H1 (cell line): ENCODE results near the gene DRC7. TPM values are rescaled to one million over a fixed set of nuclear protein-coding genes. Genes with fewer than 3 reads are reported as not detected.

Source experiments
- CTCF ChIA-PET: fragments of 300-600 bp; sonication (Branson Sonifier 250); formaldehyde crosslinking; loops from one replicate; lab custom pipeline; 2021; ENCODE audit not compliant: partially characterized antibody; lab: Charles Lee
- POLR2A ChIA-PET: fragments of 300-600 bp; sonication (Branson Sonifier 250); formaldehyde crosslinking; loops from one replicate; lab custom pipeline; 2021; ENCODE audit warnings: inconsistent platforms; ENCODE audit not compliant: partially characterized antibody; lab: Charles Lee
- DNase-seq, 2 experiments: peaks; one replicate each; pipeline versions ENCODE4 v3.0.0 to v3.0.0-alpha.2; 2010 to 2022; ENCODE audit warnings: low spot score in 2 of 2, low read depth in 1 of 2, mixed read lengths in 1 of 2
- FAIRE-seq: peaks from 2 replicates; lab custom pipeline; 2011; peaks lifted over from hg19 to GRCh38; lab: Jason Lieb, UNC
- H2AFZ ChIP-seq: 2 replicates; pipeline ENCODE4 v1.8.1; 2012; ENCODE audit warnings: low read length, inconsistent platforms
- H2AK5ac ChIP-seq: 2 replicates; pipeline ENCODE4 v1.6.1; 2013; ENCODE audit warnings: low read depth, low read length
- H2BK120ac ChIP-seq: replicated peaks from 2 replicates; pipeline ENCODE3; 2013; ENCODE audit warnings: low read depth, low read length, inconsistent platforms
- H2BK12ac ChIP-seq: 2 replicates; pipeline ENCODE4 v1.6.1; 2013; ENCODE audit warnings: low read depth, low read length
- H2BK15ac ChIP-seq: 2 replicates; pipeline ENCODE4 v1.6.1; 2013; ENCODE audit warnings: low read length
- H2BK20ac ChIP-seq: 2 replicates; pipeline ENCODE4 v1.6.1; 2013; ENCODE audit warnings: low read length
- H2BK5ac ChIP-seq: 2 replicates; pipeline ENCODE4 v1.6.1; 2013; ENCODE audit warnings: low read depth, low read length
- H3K14ac ChIP-seq: 2 replicates; pipeline ENCODE4 v1.6.1; 2013; ENCODE audit warnings: inconsistent platforms; ENCODE audit not compliant: insufficient read length
- H3K18ac ChIP-seq: 2 replicates; pipeline ENCODE4 v1.6.1; 2013; ENCODE audit warnings: low read length; ENCODE audit errors: extremely low read depth
- H3K23ac ChIP-seq: 2 replicates; pipeline ENCODE4 v1.6.1; 2013; ENCODE audit warnings: inconsistent platforms; ENCODE audit not compliant: insufficient read length
- H3K23me2 ChIP-seq: 2 replicates; pipeline ENCODE4 v1.6.1; 2013; ENCODE audit warnings: low read depth, low read length
- H3K27ac ChIP-seq: 2 replicates; pipeline ENCODE4 v1.6.1; 2011; ENCODE audit warnings: low read depth, low read length, inconsistent platforms
- H3K27me3 ChIP-seq, 4 experiments: replicated peaks in 1 of 4; 1 replicate in 1 of 4; 2 replicates in 3 of 4; pipeline versions ENCODE4 v1.6.1 to v1.8.1; 2011 to 2013; ENCODE audit warnings: low read length in 3 of 4, mild to moderate bottlenecking in 3 of 4, inconsistent platforms in 2 of 4, mixed read lengths in 2 of 4, moderate library complexity in 1 of 4; ENCODE audit not compliant: control insufficient read depth in 3 of 4, insufficient read depth in 3 of 4; ENCODE audit errors: extremely low read depth in 1 of 4
- H3K36me3 ChIP-seq, 4 experiments: 2 replicates each; pipeline versions ENCODE4 v1.6.1 to v1.8.1; 2011 to 2013; ENCODE audit warnings: mild to moderate bottlenecking in 4 of 4, low read length in 3 of 4, moderate library complexity in 2 of 4, control low read depth in 1 of 4, inconsistent platforms in 1 of 4; ENCODE audit not compliant: insufficient read depth in 4 of 4, control insufficient read depth in 2 of 4
- H3K4ac ChIP-seq: replicated peaks from 2 replicates; pipeline ENCODE3; 2013; ENCODE audit warnings: low read length, low read depth, mixed read lengths, inconsistent platforms; ENCODE audit not compliant: insufficient read length
- H3K4me1 ChIP-seq, 4 experiments: replicated peaks in 1 of 4; 1 replicate in 1 of 4; 2 replicates in 3 of 4; pipeline versions ENCODE4 v1.6.1 to v1.8.1; 2011 to 2013; ENCODE audit warnings: low read length in 3 of 4, inconsistent platforms in 2 of 4, mixed read lengths in 1 of 4; ENCODE audit not compliant: insufficient read depth in 4 of 4, control insufficient read depth in 3 of 4
- H3K4me2 ChIP-seq, 2 experiments: 2 replicates each; pipeline versions ENCODE4 v1.6.1 to v1.8.1; 2011 to 2013; ENCODE audit warnings: low read depth in 2 of 2, low read length in 2 of 2, control low read depth in 1 of 2, inconsistent platforms in 1 of 2, mild to moderate bottlenecking in 1 of 2; ENCODE audit not compliant: insufficient read depth in 1 of 2
- H3K4me3 ChIP-seq, 4 experiments: fragments of 200-600, 300-600 bp in 1 of 4; sonication (generic), shearing (Covaris generic), sonication (Bioruptor Twin) in 1 of 4; 2 replicates each; pipeline versions ENCODE4 v1.5.1 to v1.8.1; 2011 to 2016; ENCODE audit warnings: low read length in 4 of 4, low read depth in 3 of 4, control low read depth in 2 of 4, inconsistent platforms in 2 of 4, mild to moderate bottlenecking in 2 of 4, mixed read lengths in 1 of 4, moderate library complexity in 1 of 4; ENCODE audit not compliant: insufficient read depth in 2 of 4; ENCODE audit errors: extremely low read depth in 1 of 4
- H3K56ac ChIP-seq: replicated peaks from 2 replicates; pipeline ENCODE3; 2013; ENCODE audit warnings: low read depth, mild to moderate bottlenecking, mixed read lengths, low read length, inconsistent platforms; ENCODE audit not compliant: insufficient read length
- H3K79me1 ChIP-seq: 2 replicates; pipeline ENCODE4 v1.6.1; 2013; ENCODE audit warnings: low read depth, low read length, control low read depth
- H3K79me2 ChIP-seq, 2 experiments: 2 replicates each; pipeline versions ENCODE4 v1.6.1 to v1.8.1; 2012 to 2013; ENCODE audit warnings: low read length in 2 of 2, mild to moderate bottlenecking in 2 of 2, inconsistent platforms in 1 of 2; ENCODE audit not compliant: insufficient read depth in 2 of 2, control insufficient read depth in 1 of 2
- H3K9ac ChIP-seq, 4 experiments: replicated peaks in 1 of 4; 1 replicate in 1 of 4; 2 replicates in 3 of 4; pipeline versions ENCODE4 v1.6.1 to v1.8.1; 2011 to 2013; ENCODE audit warnings: low read depth in 3 of 4, low read length in 3 of 4, control low read depth in 2 of 4, mild to moderate bottlenecking in 2 of 4, moderate library complexity in 2 of 4, inconsistent platforms in 1 of 4; ENCODE audit errors: extremely low read depth in 1 of 4
- H3K9me3 ChIP-seq, 2 experiments: 2 replicates each; pipeline versions ENCODE4 v1.6.1 to v1.8.1; 2012 to 2013; ENCODE audit warnings: mild to moderate bottlenecking in 2 of 2, moderate library complexity in 2 of 2, control low read depth in 1 of 2, inconsistent platforms in 1 of 2, low read depth in 1 of 2, low read length in 1 of 2, mixed read lengths in 1 of 2; ENCODE audit not compliant: insufficient read depth in 2 of 2
- H4K20me1 ChIP-seq, 2 experiments: replicated peaks in 1 of 2; 2 replicates each; pipeline versions ENCODE3 to v1.8.1; 2011 to 2013; ENCODE audit warnings: inconsistent platforms in 2 of 2, low read length in 2 of 2, mild to moderate bottlenecking in 1 of 2; ENCODE audit not compliant: insufficient read depth in 2 of 2, control insufficient read depth in 1 of 2
- H4K5ac ChIP-seq: 2 replicates; pipeline ENCODE4 v1.6.1; 2013; ENCODE audit warnings: low read length, low read depth, mixed read lengths, inconsistent platforms; ENCODE audit not compliant: insufficient read length
- H4K8ac ChIP-seq: 2 replicates; pipeline ENCODE4 v1.8.0; 2013; ENCODE audit warnings: mild to moderate bottlenecking, moderate library complexity, low read length, inconsistent platforms; ENCODE audit not compliant: insufficient read depth; ENCODE audit errors: extremely low read depth
- H4K91ac ChIP-seq: replicated peaks from 2 replicates; pipeline ENCODE3; 2013; ENCODE audit warnings: low read length, mixed read lengths, inconsistent platforms; ENCODE audit not compliant: insufficient read length
- CHD1 ChIP-seq: IDR thresholded peaks from 2 replicates; pipeline ENCODE4 v1.6.1; 2012; ENCODE audit warnings: low read depth, low read length, improper control_type of control experiment
- EZH2 ChIP-seq: fragments of 200-600 bp; sonication (generic); IDR thresholded peaks from 2 replicates; pipeline ENCODE4 v1.7.1; 2012; ENCODE audit warnings: low read depth, mild to moderate bottlenecking, moderate library complexity, low read length, inconsistent platforms; ENCODE audit not compliant: severe bottlenecking
- HDAC6 ChIP-seq: IDR thresholded peaks from one replicate; pipeline ENCODE4 v1.7.1; 2012; ENCODE audit warnings: low read depth, mild to moderate bottlenecking, inconsistent platforms, low read length, moderate library complexity
- KDM5A ChIP-seq: fragments of 200-600 bp; IDR thresholded peaks from 2 replicates; pipeline ENCODE4 v1.7.1; 2012; ENCODE audit warnings: mild to moderate bottlenecking, low read length, inconsistent platforms, mixed read lengths
- SIX5 ChIP-seq: IDR thresholded peaks from 2 replicates; pipeline ENCODE4 v1.6.1; 2011; ENCODE audit warnings: mild to moderate bottlenecking, low read depth, low read length
- TBP ChIP-seq: IDR thresholded peaks from 2 replicates; pipeline ENCODE4 v1.6.1; 2011; ENCODE audit warnings: low read depth, low read length, improper control_type of control experiment
- WGBS, 2 experiments: shearing (Covaris generic) in 1 of 2; methylation state at CpG; one replicate each; pipeline versions ENCODE4 v1.1.6 to v1.1.7; 2013 to 2015; ENCODE audit warnings: low lambda C conversion rate in 2 of 2, mixed read lengths in 2 of 2, inconsistent platforms in 1 of 2, low coverage in 1 of 2, missing lambda C conversion rate in 1 of 2; ENCODE audit not compliant: insufficient replicate concordance in 2 of 2, insufficient coverage in 1 of 2, insufficient read length in 1 of 2; ENCODE audit errors: extremely low coverage in 1 of 2, missing lambda C conversion rate in 1 of 2; 5-methylcytosine and 5-hydroxymethylcytosine counted together
- polyA plus RNA-seq, 7 experiments: library from polyadenylated mRNA; depleted of rRNA in 3 of 7; stranded (reverse) in 5 of 7; unstranded in 2 of 7; fragments of >200 nt in 5 of 7; fragments of 200-250 nt in 2 of 7; gene quantifications; 1 replicate in 5 of 7; 2 replicates in 1 of 7; 4 replicates in 1 of 7; pipeline versions ENCODE4 v1.2.1 to v1.2.3, GENCODE V29; 2011 to 2013; ENCODE audit warnings: missing spikeins in 2 of 7, mixed read lengths in 2 of 7
- total RNA-seq: library from RNA; stranded (reverse); fragmentation: NEBNext Ultra II Directional; extraction: Animal tissue kit (Norgen Biotek cat#: 25700); gene quantifications from 2 replicates; pipeline ENCODE4 v1.2.1, GENCODE V29; 2021
- TF ChIP-seq, protein P1 (sequence below): IDR thresholded peaks from 2 replicates; pipeline ENCODE4 v1.6.1; 2012; ENCODE audit warnings: inconsistent platforms

DRC7 gene
- total and polyA plus RNA-seq, 2 of the 8 experiments (the other 6 are each of a cell fraction or from before 2014, with no cell fraction given): 0.14 TPM; not detected in 1

DNA sequence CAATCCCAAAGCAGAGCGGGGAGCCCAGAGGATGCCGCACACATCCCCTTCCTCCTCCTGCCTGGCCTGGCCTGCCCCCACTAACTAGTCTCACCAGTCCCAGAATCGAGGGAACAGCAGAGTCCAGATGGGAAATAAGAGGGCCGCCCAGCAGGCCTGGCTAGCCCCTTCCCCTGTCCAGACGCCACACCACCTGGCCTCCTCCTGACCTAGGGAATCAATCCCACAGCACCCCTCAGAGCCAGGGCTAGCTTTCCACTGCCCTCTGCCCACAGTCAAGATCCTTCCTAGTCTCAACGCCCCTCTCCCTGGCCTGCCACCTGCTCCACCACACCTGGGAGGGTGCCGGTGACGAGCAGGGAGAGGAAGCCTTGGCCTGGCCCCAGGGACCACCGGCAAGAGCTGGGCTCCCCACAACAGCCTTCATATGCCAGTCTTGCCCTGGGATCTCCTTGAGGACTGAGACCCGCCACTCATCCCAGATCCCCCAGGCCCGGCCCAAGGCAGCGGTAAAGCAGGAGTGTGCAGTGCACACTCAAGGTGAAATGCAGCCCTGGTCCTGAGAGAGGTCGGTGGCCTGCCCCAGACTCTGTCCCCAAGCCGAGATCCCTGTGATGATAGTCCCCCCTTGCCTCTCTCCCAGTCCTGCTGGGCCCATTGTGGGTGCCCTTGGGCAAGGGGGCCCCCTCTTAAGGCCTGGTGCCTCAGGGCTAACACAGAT, 68.8 kb downstream of the DRC7 start:
- Histone ChIP-seq H4K5ac (no peak overlapping the region), H3K14ac (no peak overlapping the region), H3K23me2 (no peaks in the 10 kb centered on the region), H3K4me1 (peaks cover 0 to 15% (median 3%) of the 10 kb centered on the region in 4 experiments; a peak in 4 of 7 replicates), H3K4me2 (no peak overlapping the region), H4K91ac (no peak overlapping the region), H4K8ac (no peak overlapping the region; the same call in 1 of the 2 replicates), H3K23ac (no peak overlapping the region), H3K9ac (no peak overlapping the region), H3K79me2 (no peaks in the 10 kb centered on the region), H2BK15ac (peak overlapping the region; percentile 46; the same call in 1 of the 2 replicates), H3K9me3 (no peaks in the 10 kb centered on the region), H3K27ac (no peak overlapping the region; the same call in 1 of the 2 replicates), H3K4me3 (no peak overlapping the region), H3K4ac (no peak overlapping the region), H2BK12ac (0 out of 2 replicates have a peak overlapping the region, but pooled peaks have one; percentile 17), H4K20me1 (no peaks in the 10 kb centered on the region), H3K79me1 (no peaks in the 10 kb centered on the region), H2BK5ac (peak overlapping the region; percentile 66), H3K36me3 (no peaks in the 10 kb centered on the region), H3K18ac (no peak overlapping the region), H2BK20ac (no peak overlapping the region), H2AK5ac (no peak overlapping the region), H3K27me3 (no peaks in the 10 kb centered on the region; a peak in 1 of 7 replicates), H3K56ac (no peak overlapping the region), H2AFZ (no peak overlapping the region), H2BK120ac (no peak overlapping the region)
- ChIA-PET CTCF (interaction anchor here (0.6 to 2.0 kb wide), 3 partner anchors 12 to 143 kb away, joined by 3 to 6 read pairs (median 4); no protein-coding TSS in a partner anchor), POLR2A (interaction anchor here (1.0 kb wide), 1 partner anchor 28 kb away, joined by 8 read pairs; the partner anchor contains the start of gene KATNB1)
- FAIRE-seq: no peak
- WGBS, 2 experiments: 86% methylated on average over 14 of the region's 14 CpGs; no CpG with 5 or more reads in 1 of the 2 experiments
- no peak for DNase-seq
- TF ChIP-seq CHD1: no peak
- no peak for TF ChIP-seq EZH2
- no peak for TF ChIP-seq KDM5A
- no peak for TF ChIP-seq SIX5
- no peak for TF ChIP-seq TBP
- TF ChIP-seq HDAC6: no peak
- TF ChIP-seq, protein P1, sequence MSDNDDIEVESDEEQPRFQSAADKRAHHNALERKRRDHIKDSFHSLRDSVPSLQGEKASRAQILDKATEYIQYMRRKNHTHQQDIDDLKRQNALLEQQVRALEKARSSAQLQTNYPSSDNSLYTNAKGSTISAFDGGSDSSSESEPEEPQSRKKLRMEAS: no peak
